ENCODE measurements around the gene MTRF1. TPM values are rescaled to one million over a fixed set of nuclear protein-coding genes. Genes with fewer than 3 reads are reported as not detected.

MTRF1 gene
- total and polyA plus RNA-seq, 2 donors from 2014 or later: 11.3 to 11.8 TPM

GRCh38 chr13:41259875-41260501, 3.4 kb downstream of the MTRF1 start:
- intact Hi-C loops (cut with DNase I): no loop called here

GRCh38 chr13:41257535-41257934, 5.8 kb downstream of the MTRF1 start:
- Histone ChIP-seq H3K9ac (ENCODE audit: low read length in 3 of 3) (no peak overlapping the region), H3K27ac (ENCODE audit: low read depth in 2 of 2, low read length in 2 of 2) (no peak overlapping the region), H3K36me3 (ENCODE audit: control insufficient read depth in 2 of 3, insufficient read depth in 3 of 3, low read length in 3 of 3) (peaks cover 3 to 22% (median 13%) of the 10 kb centered on the region in 3 donors), H3K9me3 (ENCODE audit: control insufficient read depth in 2 of 3, insufficient read depth in 1 of 3, low read length in 3 of 3) (no peaks in the 10 kb centered on the region), H3K4me3 (ENCODE audit: low read length in 3 of 3) (no peak overlapping the region), H3K4me1 (ENCODE audit: control insufficient read depth in 2 of 3, insufficient read depth in 2 of 3, low read depth in 1 of 3, low read length in 3 of 3) (no peaks in the 10 kb centered on the region), H3K27me3 (ENCODE audit: control insufficient read depth, insufficient read depth, low read length) (no peaks in the 10 kb centered on the region)
- TF ChIP-seq, protein P1, sequence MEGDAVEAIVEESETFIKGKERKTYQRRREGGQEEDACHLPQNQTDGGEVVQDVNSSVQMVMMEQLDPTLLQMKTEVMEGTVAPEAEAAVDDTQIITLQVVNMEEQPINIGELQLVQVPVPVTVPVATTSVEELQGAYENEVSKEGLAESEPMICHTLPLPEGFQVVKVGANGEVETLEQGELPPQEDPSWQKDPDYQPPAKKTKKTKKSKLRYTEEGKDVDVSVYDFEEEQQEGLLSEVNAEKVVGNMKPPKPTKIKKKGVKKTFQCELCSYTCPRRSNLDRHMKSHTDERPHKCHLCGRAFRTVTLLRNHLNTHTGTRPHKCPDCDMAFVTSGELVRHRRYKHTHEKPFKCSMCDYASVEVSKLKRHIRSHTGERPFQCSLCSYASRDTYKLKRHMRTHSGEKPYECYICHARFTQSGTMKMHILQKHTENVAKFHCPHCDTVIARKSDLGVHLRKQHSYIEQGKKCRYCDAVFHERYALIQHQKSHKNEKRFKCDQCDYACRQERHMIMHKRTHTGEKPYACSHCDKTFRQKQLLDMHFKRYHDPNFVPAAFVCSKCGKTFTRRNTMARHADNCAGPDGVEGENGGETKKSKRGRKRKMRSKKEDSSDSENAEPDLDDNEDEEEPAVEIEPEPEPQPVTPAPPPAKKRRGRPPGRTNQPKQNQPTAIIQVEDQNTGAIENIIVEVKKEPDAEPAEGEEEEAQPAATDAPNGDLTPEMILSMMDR (IDR thresholded peaks at IDR 0.05; ENCODE audit: borderline replicate concordance, extremely low read depth, insufficient read depth): no peak
- DNase-seq (no peak), FAIRE-seq (no peak)
- intact Hi-C loops (cut with DNase I): no loop called here

More at GRCh38 chr13:41259875-41260501, 3.4 kb downstream of the MTRF1 start:
- Histone ChIP-seq H3K27ac (ENCODE audit: low read depth in 2 of 2, low read length in 2 of 2) (no peak overlapping the region), H3K9ac (ENCODE audit: low read length in 3 of 3) (no peak overlapping the region), H3K27me3 (ENCODE audit: control insufficient read depth, insufficient read depth, low read length) (no peaks in the 10 kb centered on the region), H3K36me3 (ENCODE audit: control insufficient read depth in 2 of 3, insufficient read depth in 3 of 3, low read length in 3 of 3) (peaks cover 3 to 14% (median 9%) of the 10 kb centered on the region in 3 donors), H3K4me3 (ENCODE audit: low read length in 3 of 3) (no peak overlapping the region), H3K9me3 (ENCODE audit: control insufficient read depth in 2 of 3, insufficient read depth in 1 of 3, low read length in 3 of 3) (no peaks in the 10 kb centered on the region), H3K4me1 (ENCODE audit: control insufficient read depth in 2 of 3, insufficient read depth in 2 of 3, low read depth in 1 of 3, low read length in 3 of 3) (no peaks in the 10 kb centered on the region)
- TF ChIP-seq, protein P1 (IDR thresholded peaks at IDR 0.05; ENCODE audit: borderline replicate concordance, extremely low read depth, insufficient read depth): no peak
- FAIRE-seq: no peak
- DNase-seq: no peak

- intact Hi-C loops (cut with DNase I): no loop called here
- Histone ChIP-seq H3K9ac (ENCODE audit: low read length in 3 of 3) (no peak overlapping the region), H3K36me3 (ENCODE audit: control insufficient read depth in 2 of 3, insufficient read depth in 3 of 3, low read length in 3 of 3) (peaks cover 7 to 22% (median 9%) of the 10 kb centered on the region in 3 donors), H3K4me3 (ENCODE audit: low read length in 3 of 3) (no peak overlapping the region), H3K4me1 (ENCODE audit: control insufficient read depth in 2 of 3, insufficient read depth in 2 of 3, low read depth in 1 of 3, low read length in 3 of 3) (no peaks in the 10 kb centered on the region), H3K9me3 (ENCODE audit: control insufficient read depth in 2 of 3, insufficient read depth in 1 of 3, low read length in 3 of 3) (no peaks in the 10 kb centered on the region), H3K27me3 (ENCODE audit: control insufficient read depth, insufficient read depth, low read length) (no peaks in the 10 kb centered on the region), H3K27ac (ENCODE audit: low read depth in 2 of 2, low read length in 2 of 2) (no peak overlapping the region)
- TF ChIP-seq, protein P1 (IDR thresholded peaks at IDR 0.05; ENCODE audit: borderline replicate concordance, extremely low read depth, insufficient read depth): no peak
- DNase-seq (no peak), FAIRE-seq (no peak)
These were observed 8.5 kb downstream of the MTRF1 start for GRCh38 chr13:41254902-41255301.

Data from kidney (tissue), 14 donors.